UCSD-AML1 (cell line): ENCODE measurements around the gene PROX2.
A peak's percentile ranks its signal among the peaks of the same experiment; 100 is the strongest.

Source experiments
- DNase-seq: peaks from one replicate; lab custom pipeline; 2025; ENCODE audit not compliant: unreplicated experiment; lab: John Stamatoyannopoulos, UW

Gene PROX2

DNA sequence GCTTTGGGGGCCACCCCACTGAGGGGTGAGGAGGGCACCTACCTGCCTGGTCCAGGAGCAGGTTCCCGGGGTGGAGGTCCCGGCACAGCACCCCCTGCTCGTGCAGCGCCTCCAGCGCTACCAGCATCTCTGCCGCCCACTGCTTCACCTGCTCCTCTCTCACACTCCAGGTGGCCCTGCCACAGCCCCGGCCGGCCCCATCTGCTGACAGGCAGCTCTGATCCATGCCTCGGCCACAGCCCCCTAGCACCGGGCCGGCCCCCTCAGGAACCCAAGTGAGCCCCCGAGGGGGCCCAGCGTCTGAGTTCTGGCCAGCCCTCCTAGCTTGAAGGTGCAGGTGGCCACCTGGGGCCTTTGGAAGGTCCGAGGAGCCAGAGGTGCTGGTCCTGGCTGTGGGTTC lies 33.6 kb upstream of the PROX2 start:
- DNase-seq: no peak

DNA sequence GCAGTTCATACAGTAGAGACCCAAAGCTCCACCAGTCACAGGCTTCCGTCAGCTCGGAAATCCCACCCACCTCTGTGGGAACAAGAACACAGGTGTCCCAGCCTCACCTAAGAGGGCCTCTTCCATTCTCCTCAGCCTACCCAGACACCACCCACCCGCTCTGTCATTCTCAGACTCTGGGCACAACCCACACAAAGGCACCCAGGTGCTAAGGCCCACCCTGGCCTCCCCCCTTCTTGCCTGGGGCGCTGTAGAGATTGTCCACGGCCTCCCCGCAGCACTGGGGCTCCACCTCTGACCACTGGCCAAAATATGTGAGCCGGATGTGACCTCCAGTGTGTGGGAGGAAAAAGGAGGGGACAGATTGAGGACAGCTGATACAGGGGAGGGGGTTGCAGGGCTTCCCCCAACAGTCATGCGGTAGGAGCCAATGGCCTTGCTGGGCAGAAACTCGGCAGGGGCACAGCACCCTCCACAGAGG lies 33.0 kb upstream of the PROX2 start:
- no peak for DNase-seq

DNA sequence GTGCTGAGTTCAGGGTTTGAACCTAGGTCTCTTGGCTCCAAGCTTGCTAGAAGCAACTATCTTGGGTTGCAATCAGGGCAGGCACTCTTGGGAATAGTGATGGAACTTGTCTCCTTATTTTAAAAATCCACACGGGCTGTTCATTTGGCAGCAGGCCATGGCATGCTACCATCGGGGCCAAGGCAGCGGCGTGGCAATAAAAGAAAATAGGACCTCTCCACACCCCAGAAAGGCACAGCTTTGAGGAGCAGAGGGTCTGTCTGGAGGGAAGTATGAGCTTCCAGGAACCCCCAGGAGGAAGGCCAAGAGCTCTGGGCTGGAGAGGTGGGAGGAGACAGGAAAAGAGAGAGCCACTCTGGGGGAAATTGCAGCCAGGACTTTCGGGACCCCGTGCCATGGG lies 31.8 kb upstream of the PROX2 start:
- no peak for DNase-seq

DNA sequence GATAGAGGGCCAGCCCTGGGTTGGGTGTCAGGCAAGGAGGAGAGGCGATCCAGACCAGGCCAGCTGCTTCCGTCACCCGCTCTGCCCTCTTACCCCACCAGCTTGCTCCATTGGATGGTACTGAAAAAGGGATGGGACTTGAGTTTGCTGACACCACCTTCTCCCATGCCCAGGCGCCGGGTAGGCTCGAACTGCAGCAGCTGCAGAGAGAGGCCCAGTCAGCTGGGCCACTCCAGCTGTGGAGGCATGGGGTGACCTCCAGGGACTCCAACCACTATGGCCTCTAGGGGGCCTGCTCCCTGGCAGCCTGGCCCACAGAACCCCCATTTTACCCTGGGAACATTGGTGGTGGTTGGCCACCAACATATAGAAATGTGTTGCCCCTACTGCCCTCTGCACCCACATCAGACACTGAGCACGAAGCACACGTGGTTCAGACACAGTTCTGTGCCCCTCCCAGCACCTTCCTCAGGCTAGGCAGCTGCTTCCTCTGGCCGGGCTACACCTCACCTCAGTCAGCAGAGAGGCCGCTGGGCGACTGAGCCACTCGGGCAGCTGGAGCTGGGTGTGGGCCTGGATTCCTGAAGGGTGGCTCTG lies 31.1 kb upstream of the PROX2 start:
- DNase-seq: no peak

DNA sequence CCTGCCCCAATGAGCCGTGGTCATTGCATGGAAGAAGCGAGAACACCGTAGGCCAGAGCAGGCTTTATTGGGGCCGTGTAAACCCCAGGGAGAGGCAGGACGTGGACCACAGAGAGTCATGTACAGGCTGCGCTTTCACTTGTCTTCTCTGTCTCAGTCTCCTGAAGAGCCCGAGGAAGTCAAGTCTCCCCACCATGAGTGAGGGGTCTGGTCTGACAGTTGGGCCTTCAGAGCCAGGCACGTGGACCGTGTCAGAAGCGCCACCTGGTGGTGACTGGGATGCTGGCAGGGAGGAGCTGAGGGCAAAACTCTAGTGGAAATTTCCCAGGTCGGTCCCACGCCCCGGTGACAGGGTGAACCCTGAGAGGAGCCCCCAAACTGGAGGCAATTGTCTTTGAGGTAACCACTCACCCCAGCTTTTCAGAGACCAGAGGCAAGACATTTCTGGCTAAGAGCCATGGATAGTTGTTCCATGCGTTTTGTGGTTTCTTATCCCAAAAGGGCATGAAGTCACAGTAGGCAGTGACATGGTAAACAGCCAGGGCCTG lies 29.7 kb upstream of the PROX2 start:
- peak; percentile 70 for DNase-seq

DNA sequence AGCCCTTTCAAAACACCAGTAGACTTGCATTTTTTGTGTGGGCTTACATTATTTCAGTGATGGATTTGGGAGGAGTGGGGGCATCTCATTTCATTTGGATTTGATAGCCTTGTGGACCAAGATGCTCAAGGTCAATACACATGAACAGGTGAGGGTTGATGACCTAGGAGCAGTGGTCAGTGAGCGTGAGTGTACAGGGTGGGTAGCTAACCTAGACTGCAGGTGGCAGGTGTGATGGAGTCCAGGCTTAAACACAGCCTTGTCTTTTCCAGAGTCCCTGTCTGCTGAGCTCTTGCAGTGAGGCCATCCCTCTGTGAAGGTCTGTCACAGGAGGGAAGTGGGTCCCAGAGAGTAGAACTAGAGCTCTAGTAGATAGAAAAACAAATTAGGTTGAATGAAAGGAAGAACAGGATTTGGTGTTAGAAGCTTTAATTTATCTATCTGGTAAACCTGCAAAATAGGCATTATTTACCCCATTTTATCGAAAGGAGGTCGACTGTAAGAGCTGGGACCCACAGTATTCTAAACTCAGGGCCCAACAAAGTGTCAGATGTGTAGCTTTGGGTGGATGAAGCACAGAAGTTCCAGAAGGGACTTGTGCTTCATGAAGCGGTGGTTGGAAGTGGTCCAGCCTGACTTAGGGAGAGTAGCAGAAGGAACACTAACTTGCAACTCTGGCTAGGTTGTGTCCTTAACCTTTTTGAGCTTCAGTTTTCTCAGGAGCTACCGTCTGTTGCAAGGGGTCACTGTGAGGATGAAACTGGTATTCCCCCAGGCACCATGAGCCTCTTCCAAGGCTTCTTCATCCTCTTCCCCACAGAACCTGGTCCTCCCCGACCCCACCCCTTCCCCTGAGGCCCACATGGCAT lies 28.9 kb upstream of the PROX2 start:
- DNase-seq: no peak

DNA sequence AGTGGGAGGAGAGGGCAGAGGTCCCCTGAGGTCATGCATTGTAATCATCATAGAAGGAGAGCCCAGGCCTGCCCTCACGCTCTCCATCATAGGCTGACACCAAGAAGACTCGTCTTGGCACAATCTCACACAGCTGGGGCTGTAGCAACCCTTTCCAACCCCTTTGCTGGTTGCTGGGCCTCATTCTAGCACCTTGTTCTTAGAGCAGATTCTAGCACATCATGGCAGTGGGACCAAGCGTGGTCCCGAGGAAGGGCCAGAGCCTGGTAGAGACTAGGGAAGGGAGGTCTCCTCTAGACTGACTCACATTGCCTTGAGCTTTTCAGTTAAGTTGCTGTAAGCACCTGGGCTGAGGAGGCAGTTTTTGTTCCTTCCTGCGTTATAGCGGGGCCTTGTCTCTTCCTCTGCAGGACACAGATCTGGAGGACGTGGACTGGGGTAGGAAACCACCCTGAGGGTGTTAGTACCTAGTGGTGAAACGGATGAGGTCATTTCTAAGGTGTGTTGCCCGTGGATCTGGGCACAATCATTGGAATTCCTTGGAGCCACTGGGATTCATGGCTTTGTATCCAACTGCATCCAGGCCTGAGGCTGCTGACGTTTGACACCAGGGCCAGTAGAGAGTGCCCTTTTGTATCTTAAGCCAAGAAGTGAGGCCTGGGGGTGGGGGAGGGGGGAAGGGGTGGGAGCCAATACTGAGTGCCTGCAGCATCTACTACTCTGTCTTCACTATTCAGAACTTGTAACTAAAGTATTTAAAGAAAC lies 27.2 kb upstream of the PROX2 start:
- no peak for DNase-seq

DNA sequence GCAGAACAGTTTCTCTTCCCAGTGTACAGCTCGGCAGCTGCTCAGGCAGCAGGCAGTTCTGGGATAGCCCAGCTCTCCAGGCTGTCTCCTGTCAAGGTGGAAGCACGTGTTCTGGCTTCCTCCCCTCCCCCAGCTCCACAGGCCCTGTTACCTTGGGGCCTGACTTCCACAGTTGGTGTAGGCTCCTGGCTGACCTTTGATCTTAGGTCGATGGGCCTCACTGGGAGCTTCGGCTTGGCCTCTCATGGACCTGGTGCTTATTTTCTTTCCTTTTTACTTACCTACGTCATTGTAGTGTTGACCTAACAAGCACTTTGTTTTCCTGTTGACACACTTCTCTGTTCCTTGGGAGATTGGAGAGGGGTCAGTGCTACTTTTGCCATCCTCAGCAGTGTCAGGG lies 22.7 kb upstream of the PROX2 start:
- no peak for DNase-seq

DNA sequence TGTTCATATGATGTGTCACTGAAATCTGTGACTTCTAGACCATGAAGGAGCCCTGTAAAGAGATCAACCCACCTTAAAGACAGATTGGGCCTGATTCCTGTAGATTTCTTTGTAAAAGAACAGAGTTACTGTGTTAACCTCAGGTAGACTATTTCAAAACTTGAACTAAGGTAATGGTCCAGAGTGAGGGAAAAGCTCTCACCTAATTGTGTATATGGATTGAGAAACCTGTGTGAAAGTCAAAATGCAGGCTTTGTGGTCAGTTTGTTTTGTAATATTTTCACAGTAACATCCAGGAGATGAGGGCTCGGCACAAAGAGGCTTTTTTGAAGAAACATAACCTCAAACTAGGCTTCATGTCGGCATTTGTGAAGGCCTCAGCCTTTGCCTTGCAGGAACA lies 22.1 kb upstream of the PROX2 start:
- no peak for DNase-seq

DNA sequence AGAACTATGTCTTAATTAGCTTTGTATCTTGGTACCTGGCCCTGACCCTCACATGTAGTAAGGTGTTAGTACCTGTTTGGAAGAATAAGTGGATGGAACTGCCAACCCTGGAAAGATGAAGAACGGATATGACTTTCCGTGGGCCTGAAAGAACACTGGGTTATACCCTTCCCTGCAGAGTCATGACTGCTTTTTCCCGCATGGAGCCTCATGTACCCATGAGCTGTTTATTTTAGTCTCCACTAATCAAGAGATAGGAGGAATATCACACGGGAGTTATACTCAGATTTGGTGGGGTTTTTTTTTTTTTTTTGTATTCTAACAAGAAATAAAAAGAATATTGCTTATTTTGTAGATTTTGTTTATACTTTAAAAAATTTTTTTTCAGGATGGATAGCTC lies 21.7 kb upstream of the PROX2 start:
- no peak for DNase-seq

DNA sequence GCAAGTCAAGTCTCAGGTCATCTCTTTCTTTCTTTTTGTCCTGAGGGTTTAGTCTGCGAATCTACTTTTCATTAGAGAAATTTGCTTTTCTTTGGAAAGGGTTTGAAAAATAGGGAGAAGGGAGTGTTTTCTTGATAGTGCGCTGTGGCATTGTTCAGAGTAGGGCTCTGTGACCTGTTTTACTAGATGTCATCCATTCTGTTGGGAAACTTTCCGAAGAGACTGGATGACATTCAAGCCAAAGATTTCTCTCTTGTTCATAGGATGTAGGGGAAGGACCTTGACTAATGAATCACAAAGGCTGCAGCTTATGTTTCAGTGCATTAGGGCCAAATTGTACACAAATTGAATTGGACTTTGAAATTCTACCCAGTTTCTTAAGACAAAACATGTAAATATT lies 20.5 kb upstream of the PROX2 start:
- no peak for DNase-seq

DNA sequence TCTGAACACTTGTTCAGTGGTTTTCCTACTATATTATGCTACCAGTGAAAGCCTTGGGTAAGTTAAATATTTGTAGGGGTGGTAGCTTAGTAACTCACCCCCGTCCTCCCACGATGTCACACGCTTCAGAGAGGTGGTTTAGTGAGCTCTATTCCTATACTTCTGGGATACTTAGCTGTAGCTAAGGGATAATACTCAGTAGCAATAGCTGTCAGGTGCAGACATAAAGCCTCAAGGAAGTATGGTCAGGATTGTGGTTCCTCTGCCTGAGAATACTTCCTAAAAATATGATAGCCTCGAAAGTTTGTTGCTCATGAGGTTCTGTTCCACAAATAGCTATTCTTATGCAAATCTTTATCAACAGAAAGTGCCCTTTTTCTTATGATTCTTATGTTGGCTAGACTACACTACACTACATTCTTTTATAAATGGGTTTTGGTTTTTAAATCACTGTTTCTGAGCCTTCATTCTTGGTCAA lies 17.7 kb upstream of the PROX2 start:
- DNase-seq: no peak

DNA sequence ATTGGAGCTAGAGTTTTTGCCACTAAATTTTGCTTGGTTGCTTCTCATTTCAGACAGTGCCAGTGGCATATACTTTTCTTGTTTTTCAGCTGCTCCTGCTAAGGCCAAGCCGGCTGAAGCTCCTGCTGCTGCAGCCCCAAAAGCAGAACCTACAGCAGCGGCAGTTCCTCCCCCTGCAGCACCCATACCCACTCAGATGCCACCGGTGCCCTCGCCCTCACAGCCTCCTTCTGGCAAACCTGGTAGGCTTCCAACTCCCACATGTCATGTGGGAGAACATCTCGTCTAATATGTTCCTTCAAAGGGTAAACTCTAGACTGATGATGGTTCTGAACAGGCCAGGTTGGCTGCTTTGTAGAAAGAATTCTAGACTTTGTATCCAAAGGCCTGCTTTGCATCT lies 16.8 kb upstream of the PROX2 start:
- no peak for DNase-seq

DNA sequence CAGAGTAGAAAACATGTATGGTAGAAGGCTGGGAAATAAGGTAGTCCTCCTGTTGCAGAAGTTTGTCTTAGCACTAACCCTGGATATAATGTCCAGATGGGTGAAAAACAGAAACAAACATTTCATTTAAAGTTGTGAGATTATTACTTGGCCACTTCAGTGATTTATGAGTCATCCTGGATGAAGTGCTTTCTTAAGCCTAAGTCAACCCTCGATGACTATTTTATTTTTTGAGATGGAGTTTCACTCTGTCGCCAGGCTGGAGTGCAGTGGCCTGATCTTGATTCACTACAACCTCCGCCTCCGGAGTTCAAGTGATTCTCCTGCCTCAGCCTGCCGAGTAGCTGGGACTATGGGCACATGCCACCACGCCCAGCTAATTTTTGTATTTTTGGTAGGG lies 15.9 kb upstream of the PROX2 start:
- no peak for DNase-seq

DNA sequence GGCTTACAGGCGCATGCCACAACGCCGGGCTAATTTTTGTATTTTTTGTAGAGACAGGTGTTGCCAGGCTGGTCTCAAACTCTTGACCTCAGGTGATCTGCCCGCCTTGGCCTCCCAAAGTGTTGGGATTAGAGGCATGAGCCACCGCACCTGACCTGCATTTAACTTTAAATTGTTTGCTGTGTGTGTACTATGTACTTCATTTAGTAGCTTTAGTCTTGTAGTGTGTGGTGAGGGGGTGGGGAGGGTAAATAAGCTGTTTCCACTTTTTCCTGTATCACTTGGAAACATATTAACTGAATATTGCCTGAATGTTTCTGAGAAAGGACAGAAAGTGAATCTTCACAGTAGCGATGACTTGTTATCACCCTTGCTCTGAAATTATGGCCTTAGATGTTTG lies 14.3 kb upstream of the PROX2 start:
- DNase-seq: no peak

DNA sequence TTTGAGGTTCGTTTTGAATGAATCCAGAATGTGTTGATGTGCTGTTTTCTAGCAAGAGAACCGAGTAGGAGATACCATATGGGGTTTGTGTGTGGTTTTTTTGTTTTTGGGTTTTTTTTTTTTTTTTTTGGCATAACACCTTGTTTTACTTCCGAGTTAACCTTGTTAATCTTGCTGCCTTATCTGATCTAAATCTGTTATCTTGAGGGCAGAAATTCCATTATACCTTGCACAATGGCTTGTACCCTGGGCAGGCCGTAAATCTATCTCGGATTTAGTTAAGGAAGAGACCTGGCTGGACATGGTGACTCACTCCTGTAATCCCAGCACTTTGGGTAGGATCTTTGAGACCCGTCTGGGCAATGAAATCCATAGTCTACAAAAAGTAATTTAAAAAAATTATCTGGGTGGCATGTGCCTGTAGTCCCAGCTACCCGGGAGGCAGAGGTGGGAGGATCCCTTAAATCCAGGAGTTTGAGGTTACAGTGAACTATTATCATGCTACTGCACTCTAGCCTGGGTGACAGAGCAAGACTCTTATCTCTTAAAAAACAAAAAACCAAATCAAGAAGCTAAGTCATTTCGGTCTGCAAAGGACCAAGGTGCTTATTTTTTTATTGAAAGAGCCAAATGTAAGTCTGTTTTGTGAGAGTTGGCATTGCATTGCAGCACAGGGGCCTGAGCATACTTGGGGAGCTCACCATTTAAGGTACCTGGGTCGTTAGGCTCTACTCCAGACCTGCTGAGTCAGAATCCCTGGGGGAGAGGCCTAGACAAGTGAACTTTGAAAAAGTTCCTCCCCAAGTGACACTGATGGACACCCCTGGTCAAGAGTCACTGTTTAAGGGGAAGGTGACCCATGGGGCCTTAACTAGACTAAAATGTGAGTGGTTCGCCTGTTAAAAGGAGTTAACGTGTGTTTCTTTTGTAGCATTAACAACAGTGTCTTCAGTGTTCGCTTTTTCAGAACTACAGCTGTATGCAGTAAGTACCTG lies 12.5 kb upstream of the PROX2 start:
- DNase-seq: no peak

DNA sequence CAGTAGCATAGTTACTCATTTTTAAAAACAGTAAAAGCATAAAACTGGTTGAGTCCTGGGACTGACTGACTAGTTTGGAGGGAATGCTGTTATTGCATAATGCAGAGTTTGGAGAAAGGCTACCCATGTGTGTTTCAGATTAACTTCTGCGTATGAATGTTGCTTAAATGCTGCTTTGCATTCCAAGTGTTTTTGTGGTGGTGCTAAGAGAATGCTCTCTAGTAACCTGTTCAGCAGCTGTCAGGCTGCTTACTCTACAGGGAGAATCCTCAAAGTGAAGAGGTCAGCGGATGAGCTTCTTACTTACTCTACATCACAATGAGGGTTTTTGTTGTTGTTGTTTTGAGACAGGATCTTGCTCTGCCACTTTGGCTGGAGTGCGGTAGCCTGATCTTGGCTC lies 10.1 kb upstream of the PROX2 start:
- no peak for DNase-seq

DNA sequence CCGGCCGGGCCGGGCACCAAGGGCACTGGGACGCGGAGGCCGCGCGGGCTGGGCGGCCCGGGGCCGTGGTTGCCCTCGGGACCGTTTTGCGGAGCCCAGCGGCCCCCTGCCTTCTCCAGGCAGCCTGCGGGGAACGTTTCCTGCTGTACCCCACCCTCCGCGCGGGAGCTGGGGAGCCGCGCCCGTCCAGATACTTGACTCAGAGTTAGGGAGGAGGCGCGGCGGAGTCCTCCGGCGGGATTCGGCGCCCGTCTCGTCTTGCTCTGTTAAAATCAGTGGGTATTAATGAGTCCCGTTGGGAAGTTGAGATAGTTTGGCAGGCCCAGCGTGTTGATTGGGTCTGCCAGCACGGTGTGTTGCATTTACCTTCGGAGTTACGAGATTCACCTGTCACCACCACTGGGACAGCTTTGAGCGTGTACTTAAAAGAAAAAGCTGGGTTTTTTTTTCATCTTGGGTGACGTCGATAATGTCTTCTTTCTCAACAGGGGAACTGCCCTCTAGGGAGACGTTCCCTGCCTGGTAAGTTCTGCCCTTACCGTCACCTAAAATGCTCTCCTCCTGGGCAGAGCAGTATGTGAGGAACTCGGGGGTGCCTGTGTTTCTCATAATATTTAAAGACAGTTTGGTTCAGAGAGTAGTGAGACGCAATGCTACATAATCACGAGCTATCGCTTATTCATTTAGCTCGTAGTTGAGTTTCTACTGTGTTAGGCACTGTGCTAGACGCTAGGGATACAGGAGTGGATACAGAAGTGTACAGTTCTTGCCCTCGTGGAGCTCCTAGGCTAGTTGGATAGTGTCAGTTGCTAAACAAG lies 6.4 kb upstream of the PROX2 start:
- peak; percentile 56 for DNase-seq

DNA sequence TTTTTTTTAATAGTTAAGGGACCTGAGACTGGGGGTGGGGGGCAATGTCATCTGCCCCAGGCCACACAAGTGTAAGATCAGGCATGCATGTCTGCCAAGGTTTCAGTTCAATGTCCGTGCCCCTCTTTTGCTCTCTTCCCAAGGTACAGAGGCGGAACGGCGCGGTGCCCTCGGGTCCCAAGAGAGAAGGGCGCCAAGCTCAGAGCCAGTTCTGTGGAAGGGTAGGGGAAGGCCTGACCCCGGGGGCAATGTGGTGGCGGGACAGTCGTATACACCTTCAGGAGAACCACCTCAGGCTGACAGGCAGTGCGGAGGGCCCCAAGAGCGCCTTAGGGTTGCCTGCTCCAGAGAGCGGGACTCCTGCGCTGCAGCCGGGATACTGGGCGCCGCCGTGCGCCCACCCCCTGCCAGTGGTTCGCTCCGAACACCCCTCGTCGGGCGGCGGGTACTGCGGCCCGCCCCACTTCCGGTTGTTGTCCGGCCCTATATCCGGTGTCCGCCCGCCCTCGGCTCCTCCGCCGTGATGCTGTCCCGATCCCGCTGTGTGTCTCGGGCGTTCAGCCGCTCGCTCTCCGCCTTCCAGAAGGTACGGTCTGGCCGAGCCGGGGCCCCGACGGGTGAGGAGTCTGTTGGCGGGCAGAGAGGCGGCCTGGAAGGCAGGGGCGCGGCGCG lies 5.6 kb upstream of the PROX2 start, which contains the start of gene DLST:
Gene DLST, plus strand, starts transcription at position 486 of the 672 bp plus-strand sequence. Its CDS starts 38 bp downstream, at position 524.
- DNase-seq: peak; percentile 90
